ENCODE measurements around the gene EXOC4.

The EXOC4 gene

DNA sequence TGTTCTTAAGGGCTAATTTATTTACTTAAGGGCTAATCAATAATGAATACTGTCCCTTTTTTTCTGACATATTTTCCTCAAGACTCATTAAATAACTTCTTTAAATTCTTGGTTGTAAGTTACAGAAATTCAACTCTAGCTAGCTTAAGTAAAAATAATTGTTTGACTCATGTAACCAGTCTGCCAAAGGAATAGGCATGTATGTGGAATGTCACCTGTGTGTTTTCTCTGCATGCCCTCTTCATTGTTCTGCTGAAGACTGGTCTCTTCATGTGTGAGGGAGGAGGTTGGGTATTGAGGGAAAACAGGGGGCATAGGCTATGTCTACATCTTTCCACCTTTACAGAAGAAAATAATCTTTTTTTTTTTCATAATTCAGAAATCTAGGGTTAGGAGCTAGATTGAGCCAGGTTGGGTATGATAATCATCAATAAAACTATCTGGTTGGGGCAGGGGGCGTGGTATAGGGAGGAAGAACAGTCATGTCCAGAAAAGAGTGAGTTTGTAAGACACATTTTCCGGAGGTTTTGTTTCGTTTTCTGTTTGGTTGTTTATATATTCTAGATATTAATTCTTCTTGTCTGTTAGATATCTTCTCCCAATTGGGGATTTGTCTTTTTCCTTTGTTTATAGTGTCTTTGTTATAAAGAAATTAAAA lies 37.9 kb downstream of the EXOC4 start:
- TF ChIP-seq, protein P1, sequence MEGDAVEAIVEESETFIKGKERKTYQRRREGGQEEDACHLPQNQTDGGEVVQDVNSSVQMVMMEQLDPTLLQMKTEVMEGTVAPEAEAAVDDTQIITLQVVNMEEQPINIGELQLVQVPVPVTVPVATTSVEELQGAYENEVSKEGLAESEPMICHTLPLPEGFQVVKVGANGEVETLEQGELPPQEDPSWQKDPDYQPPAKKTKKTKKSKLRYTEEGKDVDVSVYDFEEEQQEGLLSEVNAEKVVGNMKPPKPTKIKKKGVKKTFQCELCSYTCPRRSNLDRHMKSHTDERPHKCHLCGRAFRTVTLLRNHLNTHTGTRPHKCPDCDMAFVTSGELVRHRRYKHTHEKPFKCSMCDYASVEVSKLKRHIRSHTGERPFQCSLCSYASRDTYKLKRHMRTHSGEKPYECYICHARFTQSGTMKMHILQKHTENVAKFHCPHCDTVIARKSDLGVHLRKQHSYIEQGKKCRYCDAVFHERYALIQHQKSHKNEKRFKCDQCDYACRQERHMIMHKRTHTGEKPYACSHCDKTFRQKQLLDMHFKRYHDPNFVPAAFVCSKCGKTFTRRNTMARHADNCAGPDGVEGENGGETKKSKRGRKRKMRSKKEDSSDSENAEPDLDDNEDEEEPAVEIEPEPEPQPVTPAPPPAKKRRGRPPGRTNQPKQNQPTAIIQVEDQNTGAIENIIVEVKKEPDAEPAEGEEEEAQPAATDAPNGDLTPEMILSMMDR (IDR thresholded peaks at IDR 0.05; ENCODE audit: insufficient read depth, low read depth, low read length, missing control alignments): no peak
- no peak overlapping the region for H3K4me3 ChIP-seq (ENCODE audit: low read length)
- DNase-seq (ENCODE audit: low read depth): no peak

DNA sequence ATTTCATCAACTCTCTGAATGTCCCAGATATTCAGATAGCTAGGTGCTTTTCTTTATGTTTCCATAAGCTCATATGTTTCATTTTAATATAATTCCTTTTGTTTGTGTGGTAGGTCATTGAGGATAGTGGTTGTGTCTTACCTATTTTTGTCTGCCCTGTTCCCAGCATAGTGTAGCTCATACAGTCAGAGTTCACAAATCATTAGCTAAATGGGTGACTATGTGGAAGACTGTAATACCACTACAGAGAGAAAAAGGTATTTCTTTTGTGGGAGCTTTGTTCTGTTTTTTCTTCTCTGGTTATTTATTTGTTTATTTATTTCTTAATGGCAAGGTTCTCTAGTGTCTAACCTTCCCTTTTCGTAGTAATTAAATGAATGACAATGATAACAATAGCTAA lies 39.8 kb downstream of the EXOC4 start:
- TF ChIP-seq, protein P1 (IDR thresholded peaks at IDR 0.05; ENCODE audit: insufficient read depth, low read depth, low read length, missing control alignments): no peak
- DNase-seq (ENCODE audit: low read depth): no peak
- no peak overlapping the region for H3K4me3 ChIP-seq (ENCODE audit: low read length)

DNA sequence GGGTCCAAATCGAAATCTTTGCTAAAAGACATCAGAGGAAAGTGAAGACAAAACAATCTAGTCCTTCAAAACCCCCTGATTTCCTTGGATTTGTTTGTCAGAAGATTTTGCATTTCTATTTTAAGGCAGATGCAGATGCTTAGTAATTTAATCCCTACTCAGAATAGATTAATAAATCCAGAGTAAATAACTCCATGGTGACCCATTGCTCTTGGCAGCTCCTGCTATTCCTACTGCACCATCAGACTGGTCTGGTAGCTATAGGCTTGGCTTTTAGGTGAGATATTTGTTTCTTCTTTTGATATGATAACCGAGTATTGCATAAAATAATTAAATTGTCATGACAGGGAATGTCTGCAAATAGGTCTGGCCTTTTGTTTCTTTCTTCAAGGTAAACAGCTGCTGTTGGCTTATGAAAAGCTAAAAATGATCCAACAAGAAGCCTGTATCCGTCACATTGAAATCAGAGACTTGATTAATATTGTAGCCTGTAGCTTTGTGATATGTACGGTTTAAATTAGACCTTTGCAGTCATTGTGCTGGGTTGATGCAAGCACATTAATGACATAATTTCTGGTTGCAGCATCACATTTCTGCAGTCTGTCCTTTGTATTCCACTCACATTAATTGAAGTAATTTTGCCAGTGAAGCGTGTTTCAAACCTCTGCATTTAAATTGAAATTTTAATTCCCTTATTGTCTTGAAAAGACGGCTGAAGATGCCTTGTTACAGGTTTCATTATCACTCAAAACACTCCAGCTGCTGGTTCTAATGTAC lies 40.7 kb downstream of the EXOC4 start:
- TF ChIP-seq, protein P1 (IDR thresholded peaks at IDR 0.05; ENCODE audit: insufficient read depth, low read depth, low read length, missing control alignments): no peak
- no peak overlapping the region for H3K4me3 ChIP-seq (ENCODE audit: low read length)
- no peak for DNase-seq (ENCODE audit: low read depth)

DNA sequence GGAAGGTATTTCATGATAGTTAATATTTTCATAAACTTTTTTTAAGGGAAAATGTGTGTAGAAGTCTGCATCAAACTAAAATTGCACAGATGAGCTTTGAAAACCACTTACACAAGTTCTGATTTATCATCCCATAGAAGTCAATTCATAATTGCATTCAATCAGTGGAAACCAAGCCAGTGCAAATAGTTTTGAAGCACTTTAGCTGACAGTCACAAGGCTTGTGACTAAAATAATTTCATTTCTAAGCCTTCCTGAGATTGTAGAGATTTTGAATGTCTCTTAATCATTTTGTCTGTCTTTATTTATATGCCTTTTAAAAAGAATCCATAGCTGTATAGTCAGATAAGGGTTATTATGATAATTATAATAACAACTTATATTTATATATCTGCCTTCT lies 41.4 kb downstream of the EXOC4 start:
- DNase-seq (ENCODE audit: low read depth): no peak
- TF ChIP-seq, protein P1 (IDR thresholded peaks at IDR 0.05; ENCODE audit: insufficient read depth, low read depth, low read length, missing control alignments): no peak
- H3K4me3 ChIP-seq (ENCODE audit: low read length): no peak overlapping the region

DNA sequence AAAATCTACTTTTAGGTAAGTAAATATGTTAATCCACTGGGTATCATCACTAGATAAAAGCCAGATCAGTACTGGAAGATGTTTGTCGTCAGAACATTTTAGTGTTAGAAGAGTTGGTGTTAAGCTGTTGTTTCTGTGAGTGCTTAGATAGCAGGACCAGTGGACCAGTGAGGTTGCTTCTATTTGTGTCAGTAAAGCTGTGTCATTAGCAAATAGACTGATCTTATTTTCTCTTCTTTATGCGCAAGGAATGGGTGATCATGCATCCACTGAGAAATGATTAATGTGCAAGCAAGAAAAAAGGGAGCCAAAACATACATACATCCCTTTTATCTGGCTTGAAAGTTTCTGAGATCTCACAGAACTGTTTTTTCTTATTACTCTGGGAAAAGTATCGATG lies 42.6 kb downstream of the EXOC4 start:
- no peak overlapping the region for H3K4me3 ChIP-seq (ENCODE audit: low read length)
- no peak for DNase-seq (ENCODE audit: low read depth)
- TF ChIP-seq, protein P1 (IDR thresholded peaks at IDR 0.05; ENCODE audit: insufficient read depth, low read depth, low read length, missing control alignments): no peak

DNA sequence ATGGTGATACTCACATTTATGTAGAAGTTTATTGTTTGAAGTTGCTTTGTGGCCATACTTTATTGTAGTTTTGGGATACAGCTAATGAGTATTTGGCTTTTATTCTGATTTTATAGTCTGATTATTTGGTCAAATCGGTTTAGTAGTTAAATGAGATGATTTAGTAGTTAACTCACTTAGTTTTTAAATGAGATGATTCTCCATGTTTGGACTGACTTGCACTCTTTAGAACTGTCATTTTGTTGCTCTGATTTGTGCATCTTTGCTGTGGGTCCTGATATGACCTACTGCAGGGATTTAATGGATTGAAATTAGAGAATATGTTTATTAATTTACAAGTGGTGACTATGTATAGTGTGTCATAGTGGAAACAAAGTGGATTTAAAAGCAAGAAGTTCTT lies 44.2 kb downstream of the EXOC4 start:
- no peak for DNase-seq (ENCODE audit: low read depth)
- no peak overlapping the region for H3K4me3 ChIP-seq (ENCODE audit: low read length)
- TF ChIP-seq, protein P1 (IDR thresholded peaks at IDR 0.05; ENCODE audit: insufficient read depth, low read depth, low read length, missing control alignments): no peak
